Measurements from ENCODE around the gene NSMF. TPM values are rescaled to one million over a fixed set of nuclear protein-coding genes. Genes with fewer than 3 reads are reported as not detected.

Gene NSMF
- total and polyA plus RNA-seq, 10 donors: 21.8 to 49.3 (median 26.1) TPM

GRCh38 chr9:137406085-137406760, 52.9 kb downstream of the NSMF start:
- peaks cover 0 to 31% (median 8%) of the 10 kb centered on the region in 7 donors for H3K27me3 ChIP-seq (replicated peaks in 1 of 7)
- H3K4me1 ChIP-seq: peaks cover 12 to 44% (median 29%) of the 10 kb centered on the region in 6 donors
- no peak for TF ChIP-seq POLR2AphosphoS5 (IDR thresholded peaks at IDR 0.05)
- TF ChIP-seq CTCF (IDR thresholded peaks at IDR 0.05 in 8 of 11, conservative IDR thresholded peaks at IDR 0.05 in 3 of 11): no peak
- no peak for TF ChIP-seq POLR2A (IDR thresholded peaks at IDR 0.05)
- no peak for DNase-seq
- H3K27ac ChIP-seq: peak overlapping the region in 3 of 8 donors; percentile 36 to 66 (median 49)
- H3K9me3 ChIP-seq: peaks cover 0 to 8% (median 0%) of the 10 kb centered on the region in 8 donors
- H3K4me3 ChIP-seq: peak overlapping the region in 5 of 8 donors; percentile 22 to 57 (median 26)
- intact Hi-C loops (cut with DNase I; ENCODE audit: low total_unique reads): loop anchor here (5.0 kb wide), 1 partner anchor 109 kb away; no protein-coding TSS in a partner anchor
- peaks cover 0 to 3% (median 0%) of the 10 kb centered on the region in 6 donors for H3K36me3 ChIP-seq
- WGBS, 5 donors: 61 to 77% (median 72%) methylated on average over 12 to 20 of the region's 20 CpGs

GRCh38 chr9:137405677-137406081, 53.5 kb downstream of the NSMF start:
- TF ChIP-seq POLR2A (IDR thresholded peaks at IDR 0.05) (no peak), CTCF (IDR thresholded peaks at IDR 0.05 in 8 of 11, conservative IDR thresholded peaks at IDR 0.05 in 3 of 11) (no peak), POLR2AphosphoS5 (IDR thresholded peaks at IDR 0.05) (no peak)
- intact Hi-C loops (cut with DNase I; ENCODE audit: low total_unique reads): loop anchor here (5.0 kb wide), 1 partner anchor 108 kb away; no protein-coding TSS in a partner anchor
- Histone ChIP-seq H3K4me3 (no peak overlapping the region), H3K27ac (no peak overlapping the region), H3K4me1 (peaks cover 6 to 40% (median 24%) of the 10 kb centered on the region in 6 donors), H3K27me3 (replicated peaks in 1 of 7) (peaks cover 0 to 26% (median 8%) of the 10 kb centered on the region in 7 donors), H3K36me3 (peaks cover 0 to 3% (median 0%) of the 10 kb centered on the region in 6 donors), H3K9me3 (peaks cover 0 to 8% (median 0%) of the 10 kb centered on the region in 8 donors)
- DNase-seq: no peak
- WGBS, 5 donors: 80 to 91% (median 83%) methylated on average over 8 to 11 of the region's 11 CpGs

GRCh38 chr9:137404961-137405567, 54.1 kb downstream of the NSMF start:
- Histone ChIP-seq H3K27ac (no peak overlapping the region), H3K4me3 (no peak overlapping the region), H3K4me1 (peaks cover 5 to 40% (median 23%) of the 10 kb centered on the region in 6 donors), H3K9me3 (peaks cover 0 to 8% (median 0%) of the 10 kb centered on the region in 8 donors), H3K36me3 (peaks cover 0 to 3% (median 0%) of the 10 kb centered on the region in 6 donors), H3K27me3 (replicated peaks in 1 of 7) (peaks cover 0 to 23% (median 8%) of the 10 kb centered on the region in 7 donors)
- DNase-seq: no peak
- 91 to 96% (median 94%) methylated on average over 11 to 24 of the region's 24 CpGs for WGBS, 5 donors
- TF ChIP-seq POLR2AphosphoS5 (IDR thresholded peaks at IDR 0.05) (no peak), CTCF (IDR thresholded peaks at IDR 0.05 in 8 of 11, conservative IDR thresholded peaks at IDR 0.05 in 3 of 11) (no peak), POLR2A (IDR thresholded peaks at IDR 0.05) (no peak)
- intact Hi-C loops (cut with DNase I; ENCODE audit: low total_unique reads): loop anchor here (5.0 kb wide), 1 partner anchor 108 kb away; no protein-coding TSS in a partner anchor

GRCh38 chr9:137403269-137403668, 55.9 kb downstream of the NSMF start:
- TF ChIP-seq POLR2A (IDR thresholded peaks at IDR 0.05): no peak
- peaks cover 0 to 23% (median 8%) of the 10 kb centered on the region in 7 donors for H3K27me3 ChIP-seq (replicated peaks in 1 of 7)
- H3K4me1 ChIP-seq: peaks cover 5 to 43% (median 25%) of the 10 kb centered on the region in 6 donors
- no peak for DNase-seq
- intact Hi-C loops (cut with DNase I; ENCODE audit: low total_unique reads): no loop called here
- WGBS, 5 donors: 93 to 100% (median 94%) methylated on average over 14 to 15 of the region's 15 CpGs
- peaks cover 0 to 3% (median 0%) of the 10 kb centered on the region in 6 donors for H3K36me3 ChIP-seq
- H3K27ac ChIP-seq: no peak overlapping the region
- peaks cover 0 to 8% (median 0%) of the 10 kb centered on the region in 8 donors for H3K9me3 ChIP-seq
- H3K4me3 ChIP-seq: no peak overlapping the region
